Measurements from ENCODE around the gene EIF1. TPM values are rescaled to one million over a fixed set of nuclear protein-coding genes. Genes with fewer than 3 reads are reported as not detected.

Gene EIF1
- total RNA-seq, 1 donor from 2014 or later: 368 TPM

DNA sequence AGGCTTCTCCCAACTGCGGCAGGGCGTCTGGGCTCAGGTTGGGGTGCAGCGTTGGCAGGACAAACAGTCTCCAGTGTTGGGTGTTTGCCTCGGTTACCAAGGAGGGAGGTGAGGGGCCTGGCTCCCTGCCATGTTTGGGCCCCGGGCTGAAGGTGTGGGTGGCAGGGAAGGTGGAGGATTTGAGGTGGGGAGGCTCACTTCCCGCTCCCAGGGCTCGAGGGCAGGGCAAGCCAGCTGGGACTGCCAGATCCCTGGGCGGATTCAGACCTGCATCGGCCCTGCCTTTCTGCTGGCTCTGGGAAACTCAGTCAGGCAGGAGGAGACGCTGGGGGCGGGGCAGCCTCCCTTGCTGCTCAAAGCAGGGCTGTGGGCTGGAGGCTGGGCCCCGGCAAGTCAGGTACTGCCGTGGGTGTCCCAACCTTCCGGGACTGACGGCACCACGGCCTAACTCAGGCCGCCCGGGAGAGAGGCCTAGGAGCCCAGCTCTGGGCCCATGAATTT, 33.0 kb upstream of the EIF1 start:
- no peak for DNase-seq (ENCODE audit: low read depth)
- H3K27me3 ChIP-seq (ENCODE audit: control insufficient read depth, insufficient read depth, low read length): no peaks in the 10 kb centered on the region
- H3K4me3 ChIP-seq (ENCODE audit: low read depth, low read length): no peak overlapping the region
- H3K36me3 ChIP-seq (ENCODE audit: control insufficient read depth, insufficient read depth, low read length): no peaks in the 10 kb centered on the region
- TF ChIP-seq, protein P1, sequence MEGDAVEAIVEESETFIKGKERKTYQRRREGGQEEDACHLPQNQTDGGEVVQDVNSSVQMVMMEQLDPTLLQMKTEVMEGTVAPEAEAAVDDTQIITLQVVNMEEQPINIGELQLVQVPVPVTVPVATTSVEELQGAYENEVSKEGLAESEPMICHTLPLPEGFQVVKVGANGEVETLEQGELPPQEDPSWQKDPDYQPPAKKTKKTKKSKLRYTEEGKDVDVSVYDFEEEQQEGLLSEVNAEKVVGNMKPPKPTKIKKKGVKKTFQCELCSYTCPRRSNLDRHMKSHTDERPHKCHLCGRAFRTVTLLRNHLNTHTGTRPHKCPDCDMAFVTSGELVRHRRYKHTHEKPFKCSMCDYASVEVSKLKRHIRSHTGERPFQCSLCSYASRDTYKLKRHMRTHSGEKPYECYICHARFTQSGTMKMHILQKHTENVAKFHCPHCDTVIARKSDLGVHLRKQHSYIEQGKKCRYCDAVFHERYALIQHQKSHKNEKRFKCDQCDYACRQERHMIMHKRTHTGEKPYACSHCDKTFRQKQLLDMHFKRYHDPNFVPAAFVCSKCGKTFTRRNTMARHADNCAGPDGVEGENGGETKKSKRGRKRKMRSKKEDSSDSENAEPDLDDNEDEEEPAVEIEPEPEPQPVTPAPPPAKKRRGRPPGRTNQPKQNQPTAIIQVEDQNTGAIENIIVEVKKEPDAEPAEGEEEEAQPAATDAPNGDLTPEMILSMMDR (IDR thresholded peaks at IDR 0.05; ENCODE audit: insufficient read depth, low read length, poor library complexity, severe bottlenecking): no peak

- Histone ChIP-seq H3K4me3 (ENCODE audit: low read depth, low read length) (no peak overlapping the region), H3K36me3 (ENCODE audit: control insufficient read depth, insufficient read depth, low read length) (no peaks in the 10 kb centered on the region), H3K27me3 (ENCODE audit: control insufficient read depth, insufficient read depth, low read length) (no peaks in the 10 kb centered on the region)
- no peak for DNase-seq (ENCODE audit: low read depth)
- TF ChIP-seq, protein P1 (IDR thresholded peaks at IDR 0.05; ENCODE audit: insufficient read depth, low read length, poor library complexity, severe bottlenecking): no peak
These were observed 32.2 kb upstream of the EIF1 start for GRCh38 chr17:41656249-41657023.

DNA sequence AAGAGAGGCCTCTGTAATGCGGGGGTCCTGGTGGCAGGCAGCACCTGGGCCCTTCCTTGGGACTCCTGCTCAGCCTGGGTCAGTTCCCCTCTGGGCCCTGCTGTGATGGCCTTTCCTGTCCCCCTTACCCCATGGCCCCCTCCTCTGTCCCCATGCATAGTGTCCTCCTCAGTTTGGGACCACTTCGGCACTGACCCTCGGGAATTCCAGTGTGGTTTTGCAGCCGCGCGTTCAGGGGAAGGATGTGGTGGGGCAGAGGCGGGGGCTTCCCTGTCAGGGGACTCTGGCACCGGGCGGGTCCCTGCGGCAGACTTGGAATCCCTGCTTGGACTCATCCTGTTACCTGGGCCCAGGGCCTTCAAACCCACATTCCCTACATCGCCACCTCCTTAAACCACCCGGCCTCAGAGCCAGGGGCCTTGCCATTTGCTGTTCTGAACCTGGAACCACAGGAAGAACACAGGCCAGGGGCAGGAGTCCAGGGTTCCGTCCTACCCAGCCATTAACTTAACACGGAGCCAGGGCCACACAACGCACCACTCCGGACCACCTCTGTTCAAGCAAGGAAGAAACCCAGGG, 31.4 kb upstream of the EIF1 start:
- Histone ChIP-seq H3K4me3 (ENCODE audit: low read depth, low read length) (no peak overlapping the region), H3K36me3 (ENCODE audit: control insufficient read depth, insufficient read depth, low read length) (no peaks in the 10 kb centered on the region), H3K27me3 (ENCODE audit: control insufficient read depth, insufficient read depth, low read length) (no peaks in the 10 kb centered on the region)
- DNase-seq (ENCODE audit: low read depth): no peak
- TF ChIP-seq, protein P1 (IDR thresholded peaks at IDR 0.05; ENCODE audit: insufficient read depth, low read length, poor library complexity, severe bottlenecking): no peak

DNA sequence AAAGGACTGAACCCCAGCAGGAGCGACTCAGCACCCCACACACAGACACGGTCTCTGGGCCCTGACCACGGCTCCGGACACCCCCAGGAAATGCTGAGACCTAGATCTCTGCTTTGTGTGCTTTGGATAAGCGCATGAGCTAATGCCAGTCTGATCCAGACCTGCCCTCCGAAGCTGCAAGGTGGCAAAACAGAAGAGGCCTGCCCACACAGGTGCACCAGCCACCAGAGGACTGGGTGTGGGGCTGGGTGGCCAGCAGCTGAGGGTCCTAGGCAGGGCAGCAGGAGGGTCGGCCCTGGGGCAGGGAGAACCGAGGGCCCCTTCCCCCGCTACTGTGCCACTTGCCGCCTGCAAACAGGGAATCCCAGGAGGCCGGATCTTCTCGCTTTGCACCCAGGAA, 30.7 kb upstream of the EIF1 start:
- Histone ChIP-seq H3K4me3 (ENCODE audit: low read depth, low read length) (no peak overlapping the region), H3K36me3 (ENCODE audit: control insufficient read depth, insufficient read depth, low read length) (no peaks in the 10 kb centered on the region), H3K27me3 (ENCODE audit: control insufficient read depth, insufficient read depth, low read length) (no peaks in the 10 kb centered on the region)
- DNase-seq (ENCODE audit: low read depth): no peak
- TF ChIP-seq, protein P1 (IDR thresholded peaks at IDR 0.05; ENCODE audit: insufficient read depth, low read length, poor library complexity, severe bottlenecking): no peak

- DNase-seq (ENCODE audit: low read depth): no peak
- Histone ChIP-seq H3K27me3 (ENCODE audit: control insufficient read depth, insufficient read depth, low read length) (no peaks in the 10 kb centered on the region), H3K36me3 (ENCODE audit: control insufficient read depth, insufficient read depth, low read length) (no peaks in the 10 kb centered on the region), H3K4me3 (ENCODE audit: low read depth, low read length) (no peak overlapping the region)
- TF ChIP-seq, protein P1 (IDR thresholded peaks at IDR 0.05; ENCODE audit: insufficient read depth, low read length, poor library complexity, severe bottlenecking): no peak
These were observed 29.8 kb upstream of the EIF1 start for GRCh38 chr17:41658846-41659245.
